ENCODE measurements around the gene LYPD6B.

GRCh38 chr2:149033716-149034115 lies 4.8 kb upstream of the LYPD6B start:
- TF ChIP-seq, protein P1, sequence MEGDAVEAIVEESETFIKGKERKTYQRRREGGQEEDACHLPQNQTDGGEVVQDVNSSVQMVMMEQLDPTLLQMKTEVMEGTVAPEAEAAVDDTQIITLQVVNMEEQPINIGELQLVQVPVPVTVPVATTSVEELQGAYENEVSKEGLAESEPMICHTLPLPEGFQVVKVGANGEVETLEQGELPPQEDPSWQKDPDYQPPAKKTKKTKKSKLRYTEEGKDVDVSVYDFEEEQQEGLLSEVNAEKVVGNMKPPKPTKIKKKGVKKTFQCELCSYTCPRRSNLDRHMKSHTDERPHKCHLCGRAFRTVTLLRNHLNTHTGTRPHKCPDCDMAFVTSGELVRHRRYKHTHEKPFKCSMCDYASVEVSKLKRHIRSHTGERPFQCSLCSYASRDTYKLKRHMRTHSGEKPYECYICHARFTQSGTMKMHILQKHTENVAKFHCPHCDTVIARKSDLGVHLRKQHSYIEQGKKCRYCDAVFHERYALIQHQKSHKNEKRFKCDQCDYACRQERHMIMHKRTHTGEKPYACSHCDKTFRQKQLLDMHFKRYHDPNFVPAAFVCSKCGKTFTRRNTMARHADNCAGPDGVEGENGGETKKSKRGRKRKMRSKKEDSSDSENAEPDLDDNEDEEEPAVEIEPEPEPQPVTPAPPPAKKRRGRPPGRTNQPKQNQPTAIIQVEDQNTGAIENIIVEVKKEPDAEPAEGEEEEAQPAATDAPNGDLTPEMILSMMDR (IDR thresholded peaks at IDR 0.05 in 2 of 3, conservative IDR thresholded peaks at IDR 0.05 in 1 of 3; ENCODE audit: borderline replicate concordance in 1 of 3, insufficient read depth in 1 of 3, low read depth in 2 of 3, low read length in 2 of 3): no peak
- TF ChIP-seq SP1 (IDR thresholded peaks at IDR 0.05; ENCODE audit: low read depth) (no peak), ZNF274 (IDR thresholded peaks at IDR 0.05; ENCODE audit: low read depth, low read length) (no peak)
